Tibial artery (tissue), 4 donors: ENCODE data around the gene XPO6.

Experiments
- DNase-seq, 2 donors: peaks; one replicate each; pipeline ENCODE4 v3.0.0-alpha.2; 2019
- H3K27ac ChIP-seq, 2 donors: fragments of 200-600 bp; sonication (generic) in 1 of 2; 1 replicate in 1 of 2; 2 replicates in 1 of 2; pipeline ENCODE4 v1.5.1; 2018 to 2019; ENCODE audit warnings: mild to moderate bottlenecking in 1 of 2
- H3K27me3 ChIP-seq, 2 donors: fragments of 200-600 bp; sonication (generic) in 1 of 2; one replicate each; pipeline versions ENCODE4 v1.5.1 to v1.6.0; 2016 to 2019
- H3K36me3 ChIP-seq, 3 donors: fragments of 200-600 bp; sonication (generic) in 2 of 3; one replicate each; pipeline ENCODE4 v1.5.1; 2016 to 2019; ENCODE audit warnings: mild to moderate bottlenecking in 2 of 3
- H3K4me1 ChIP-seq, 4 donors: fragments of 200-600 bp; sonication (generic) in 2 of 4; 1 replicate in 3 of 4; 2 replicates in 1 of 4; pipeline ENCODE4 v1.5.1; 2016 to 2019
- H3K4me3 ChIP-seq, 2 donors: fragments of 200-600 bp; sonication (generic) in 1 of 2; 1 replicate in 1 of 2; 2 replicates in 1 of 2; pipeline ENCODE4 v1.5.1; 2018 to 2019; ENCODE audit warnings: mild to moderate bottlenecking in 2 of 2
- H3K9me3 ChIP-seq, 3 donors: fragments of 200-600 bp; sonication (generic) in 1 of 3; one replicate each; pipeline ENCODE4 v1.5.1; 2016 to 2019
- intact Hi-C: fragments of 100-400 bp; cut with DNase I; formaldehyde crosslinking; loops from one replicate; pipeline ENCODE4 v1.15.0; 2023; ENCODE audit warnings: low total_unique reads
- TF ChIP-seq, protein P1 (sequence below), 2 experiments: fragments of 200-600 bp in 1 of 2; fragments of 450-650 bp in 1 of 2; IDR thresholded peaks; one replicate each; pipeline ENCODE4 v1.5.1; 2017 to 2019; ENCODE audit warnings: antibody characterized with exemption in 2 of 2, mild to moderate bottlenecking in 1 of 2, moderate library complexity in 1 of 2

The XPO6 gene

DNA sequence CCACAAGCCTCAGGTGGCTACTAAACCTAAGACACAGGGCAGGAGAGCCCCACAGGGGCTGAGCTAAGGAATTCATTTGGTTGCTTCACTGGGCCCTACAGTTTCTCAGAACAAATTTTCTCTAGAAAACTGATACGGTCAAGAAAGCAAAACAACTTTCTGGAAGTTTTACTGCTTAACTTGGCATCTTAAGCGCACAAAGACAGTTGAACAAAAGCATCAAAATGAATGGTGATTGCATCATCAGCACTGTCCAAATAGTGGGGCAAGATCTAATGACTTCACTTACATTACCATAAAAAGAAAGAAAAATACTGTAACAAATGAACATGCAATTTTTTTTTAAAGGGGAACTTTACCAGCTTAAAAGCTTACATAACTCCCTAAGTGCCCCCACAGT is 47.6 kb downstream of the XPO6 start:
- Histone ChIP-seq H3K27ac (no peak overlapping the region), H3K4me1 (peaks cover 0 to 27% (median 7%) of the 10 kb centered on the region in 4 donors), H3K36me3 (peaks cover 18 to 43% (median 41%) of the 10 kb centered on the region in 3 donors), H3K9me3 (no peaks in the 10 kb centered on the region), H3K4me3 (no peak overlapping the region), H3K27me3 (no peaks in the 10 kb centered on the region)
- TF ChIP-seq, protein P1, sequence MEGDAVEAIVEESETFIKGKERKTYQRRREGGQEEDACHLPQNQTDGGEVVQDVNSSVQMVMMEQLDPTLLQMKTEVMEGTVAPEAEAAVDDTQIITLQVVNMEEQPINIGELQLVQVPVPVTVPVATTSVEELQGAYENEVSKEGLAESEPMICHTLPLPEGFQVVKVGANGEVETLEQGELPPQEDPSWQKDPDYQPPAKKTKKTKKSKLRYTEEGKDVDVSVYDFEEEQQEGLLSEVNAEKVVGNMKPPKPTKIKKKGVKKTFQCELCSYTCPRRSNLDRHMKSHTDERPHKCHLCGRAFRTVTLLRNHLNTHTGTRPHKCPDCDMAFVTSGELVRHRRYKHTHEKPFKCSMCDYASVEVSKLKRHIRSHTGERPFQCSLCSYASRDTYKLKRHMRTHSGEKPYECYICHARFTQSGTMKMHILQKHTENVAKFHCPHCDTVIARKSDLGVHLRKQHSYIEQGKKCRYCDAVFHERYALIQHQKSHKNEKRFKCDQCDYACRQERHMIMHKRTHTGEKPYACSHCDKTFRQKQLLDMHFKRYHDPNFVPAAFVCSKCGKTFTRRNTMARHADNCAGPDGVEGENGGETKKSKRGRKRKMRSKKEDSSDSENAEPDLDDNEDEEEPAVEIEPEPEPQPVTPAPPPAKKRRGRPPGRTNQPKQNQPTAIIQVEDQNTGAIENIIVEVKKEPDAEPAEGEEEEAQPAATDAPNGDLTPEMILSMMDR (IDR thresholded peaks at IDR 0.05) = no peak
- intact Hi-C loops = no loop called here
- DNase-seq = no peak

DNA sequence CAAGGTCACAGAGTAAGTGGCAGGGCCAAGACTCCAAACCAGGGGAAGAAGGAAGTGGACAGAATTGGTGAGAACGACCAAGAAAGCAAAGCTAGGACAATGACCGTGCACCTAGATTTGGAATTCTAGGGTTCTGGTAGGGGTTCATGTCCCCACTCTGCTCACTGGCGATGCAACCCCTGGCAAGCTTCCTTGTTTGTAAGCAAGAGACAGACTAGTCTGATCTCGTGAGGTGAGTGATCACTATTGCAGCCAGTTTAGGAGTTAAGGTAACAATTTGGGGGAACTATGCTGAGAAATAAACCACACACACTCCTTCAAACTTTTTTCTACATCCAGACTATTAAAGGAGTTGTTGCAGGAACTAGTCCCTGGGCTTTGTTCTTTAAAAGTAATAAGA is 48.1 kb downstream of the XPO6 start:
- no peaks in the 10 kb centered on the region for H3K27me3 ChIP-seq
- no peaks in the 10 kb centered on the region for H3K9me3 ChIP-seq
- H3K27ac ChIP-seq = no peak overlapping the region
- no peak for DNase-seq
- no peak overlapping the region for H3K4me3 ChIP-seq
- peaks cover 0 to 27% (median 7%) of the 10 kb centered on the region in 4 donors for H3K4me1 ChIP-seq
- TF ChIP-seq, protein P1 (IDR thresholded peaks at IDR 0.05) = no peak
- peaks cover 13 to 39% (median 37%) of the 10 kb centered on the region in 3 donors for H3K36me3 ChIP-seq
- intact Hi-C loops = no loop called here

DNA sequence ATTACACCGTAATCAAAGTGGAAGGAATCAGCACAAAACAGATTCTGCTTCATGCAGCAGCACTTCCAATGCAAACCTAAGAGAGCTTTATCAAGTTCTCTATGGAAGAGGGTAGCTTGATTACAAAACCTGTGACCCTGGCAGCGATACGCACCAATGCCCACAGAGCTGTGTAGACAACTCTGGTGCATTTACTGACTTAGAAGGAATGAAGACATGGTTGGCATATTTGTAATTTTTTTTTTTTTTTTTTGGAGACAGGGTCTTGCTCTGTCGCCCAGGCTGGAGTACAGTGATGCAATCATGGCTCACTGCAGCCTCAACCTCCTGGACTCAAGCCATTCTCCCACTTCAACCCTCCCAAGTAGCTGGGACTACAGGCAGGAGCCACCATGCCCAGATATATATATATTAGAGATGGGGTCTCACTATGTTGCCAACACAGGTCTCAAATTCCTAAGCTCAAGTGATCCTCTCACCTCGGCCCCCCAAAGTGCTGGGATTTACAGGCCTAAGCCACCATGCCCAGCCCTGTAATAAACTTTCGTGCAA is 49.4 kb downstream of the XPO6 start:
- intact Hi-C loops = no loop called here
- Histone ChIP-seq H3K36me3 (peaks cover 11 to 28% (median 27%) of the 10 kb centered on the region in 3 donors), H3K4me1 (peaks cover 0 to 27% (median 7%) of the 10 kb centered on the region in 4 donors), H3K27ac (no peak overlapping the region), H3K9me3 (no peaks in the 10 kb centered on the region), H3K27me3 (no peaks in the 10 kb centered on the region), H3K4me3 (no peak overlapping the region)
- no peak for DNase-seq
- TF ChIP-seq, protein P1 (IDR thresholded peaks at IDR 0.05) = no peak

DNA sequence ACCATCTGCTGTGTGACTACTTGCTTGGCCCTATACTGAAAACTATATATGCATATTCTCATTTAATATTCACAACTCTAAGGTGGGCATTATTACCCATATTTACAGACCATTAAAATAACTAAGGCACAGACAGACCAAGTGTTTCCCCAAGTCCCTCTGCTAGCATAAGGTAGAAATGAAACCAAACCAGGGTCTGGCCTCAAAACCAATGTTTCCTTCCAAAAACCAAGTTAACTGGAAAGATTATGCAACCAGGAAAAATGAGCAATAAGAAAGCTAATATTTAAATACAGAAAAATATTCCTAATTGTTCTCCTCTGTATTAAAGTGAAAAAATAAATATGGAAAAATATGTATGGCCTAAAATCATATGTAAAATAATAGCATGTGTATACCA is 50.1 kb downstream of the XPO6 start:
- TF ChIP-seq, protein P1 (IDR thresholded peaks at IDR 0.05) = no peak
- Histone ChIP-seq H3K36me3 (peaks cover 8 to 20% (median 19%) of the 10 kb centered on the region in 3 donors), H3K9me3 (no peaks in the 10 kb centered on the region), H3K27me3 (no peaks in the 10 kb centered on the region), H3K4me3 (no peak overlapping the region), H3K4me1 (peaks cover 0 to 27% (median 7%) of the 10 kb centered on the region in 4 donors), H3K27ac (no peak overlapping the region)
- no peak for DNase-seq
- intact Hi-C loops = no loop called here

DNA sequence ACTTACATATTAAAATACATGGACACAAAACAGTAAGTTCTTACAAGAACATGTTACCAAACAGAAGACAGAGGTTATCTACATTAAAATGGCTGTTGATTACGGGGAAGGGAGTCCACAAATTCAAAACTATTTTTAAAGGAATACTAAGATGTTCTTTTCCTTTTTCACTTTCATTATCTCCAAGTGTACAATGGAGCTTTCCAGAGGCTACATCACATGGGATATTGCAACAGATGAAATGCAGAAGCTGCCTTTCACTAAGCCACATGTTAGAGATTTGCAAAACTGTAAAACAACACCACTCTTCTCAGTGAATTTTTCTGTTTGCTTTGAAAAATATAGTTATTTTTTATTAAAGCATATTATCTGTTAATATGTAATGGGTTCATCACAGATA is 53.6 kb downstream of the XPO6 start:
- Histone ChIP-seq H3K9me3 (no peaks in the 10 kb centered on the region), H3K27me3 (no peaks in the 10 kb centered on the region), H3K27ac (no peak overlapping the region), H3K4me1 (peaks cover 0 to 10% (median 1%) of the 10 kb centered on the region in 4 donors), H3K4me3 (no peak overlapping the region), H3K36me3 (peaks cover 14 to 21% (median 18%) of the 10 kb centered on the region in 3 donors)
- no peak for DNase-seq
- TF ChIP-seq, protein P1 (IDR thresholded peaks at IDR 0.05) = no peak
- intact Hi-C loops = no loop called here
